ENCODE data around the gene HIVEP1. TPM values are rescaled to one million over a fixed set of nuclear protein-coding genes. Genes with fewer than 3 reads are reported as not detected.

Gene HIVEP1
- total and polyA plus RNA-seq, 2 of the 8 experiments (the other 6 are each of a cell fraction or from before 2014, with no cell fraction given) = 22.6 to 23.1 TPM

DNA sequence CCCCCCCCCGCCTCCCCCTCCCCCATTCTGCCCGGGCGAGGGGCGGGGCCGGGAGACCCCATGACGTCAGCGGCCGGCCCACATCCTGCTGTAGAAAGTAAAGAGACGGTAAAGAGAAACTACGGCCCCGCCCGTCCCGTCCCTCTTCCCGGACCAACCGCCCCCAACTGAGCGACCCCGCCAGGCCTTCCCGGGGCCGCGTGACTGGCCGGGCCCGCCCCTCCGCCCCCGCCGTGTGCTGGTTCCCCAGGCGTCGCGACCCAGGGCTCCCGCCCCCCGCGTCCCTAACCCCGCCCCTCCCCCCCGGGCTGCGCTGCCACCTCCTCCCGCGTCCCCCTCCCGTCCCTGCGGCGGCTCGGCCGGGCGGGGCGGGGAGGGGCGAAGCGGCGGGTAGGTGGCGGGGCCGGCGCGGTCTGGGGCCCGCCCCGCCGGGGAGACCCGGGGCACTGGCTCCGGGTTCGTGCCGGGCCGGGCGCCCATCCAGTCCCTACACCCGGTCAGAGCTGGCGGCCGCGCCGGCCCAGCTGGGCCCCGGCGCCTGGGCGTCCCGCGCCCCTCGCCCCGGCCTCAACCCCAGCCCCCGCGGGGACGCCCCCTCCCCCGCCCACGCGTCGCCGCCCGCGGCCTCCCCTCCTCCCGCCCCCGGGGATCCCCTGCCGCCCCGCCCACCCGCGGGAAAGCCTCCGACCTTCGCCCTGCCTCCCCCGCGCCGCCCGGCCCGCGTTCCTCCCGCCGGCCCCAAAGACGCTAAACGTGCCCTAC is 655 bp upstream of the HIVEP1 start (continued):
- TF ChIP-seq PHF8 (conservative IDR thresholded peaks at IDR 0.05; ENCODE audit: low read depth, low read length) = peak; percentile 40; the same call in 1 of the 2 replicates
